ENCODE data around the gene UNC45A. TPM values are rescaled to one million over a fixed set of nuclear protein-coding genes. Genes with fewer than 3 reads are reported as not detected.
"Not testable (repeated sequence)": the region's sequence is repeated elsewhere in the genome, so short reads cannot be mapped to it uniquely, and the experiment has no call there.

UNC45A gene
- total and polyA plus RNA-seq, 3 donors from 2014 or later: 48.9 to 59.6 (median 56.9) TPM

DNA sequence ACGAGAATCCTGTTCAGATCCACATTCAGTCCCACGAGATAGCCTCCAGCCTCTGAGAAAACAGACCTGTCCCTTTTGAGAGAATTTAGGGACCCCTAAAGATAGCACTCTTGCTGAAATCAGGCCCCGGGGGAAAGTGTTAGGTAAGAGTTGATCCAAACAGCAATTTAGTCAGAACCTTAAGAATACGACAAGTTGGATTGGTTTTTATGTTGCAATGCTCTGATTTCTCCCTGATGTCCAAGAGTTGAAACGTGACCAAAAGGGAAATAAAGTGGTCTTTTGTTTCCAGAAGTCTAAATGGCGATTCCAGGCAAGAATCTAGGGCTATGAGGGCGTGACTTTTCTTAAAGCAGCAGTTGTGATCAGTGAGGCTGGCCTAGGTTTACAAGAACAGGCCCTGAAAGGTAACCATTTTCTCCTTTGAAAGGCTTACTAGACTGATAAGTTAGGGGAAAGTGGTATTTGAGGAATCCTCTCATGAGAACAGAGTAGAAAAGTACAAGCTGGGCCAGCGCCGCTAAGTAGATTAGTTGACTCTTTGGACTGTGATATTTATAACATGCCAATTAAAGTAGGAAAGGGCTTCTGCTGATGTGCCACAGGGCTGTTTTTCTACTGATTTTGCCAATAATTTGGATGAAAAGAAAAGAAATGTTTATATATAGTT, 27.1 kb upstream of the UNC45A start:
- no peaks in the 10 kb centered on the region for H3K27me3 ChIP-seq
- TF ChIP-seq, protein P1, sequence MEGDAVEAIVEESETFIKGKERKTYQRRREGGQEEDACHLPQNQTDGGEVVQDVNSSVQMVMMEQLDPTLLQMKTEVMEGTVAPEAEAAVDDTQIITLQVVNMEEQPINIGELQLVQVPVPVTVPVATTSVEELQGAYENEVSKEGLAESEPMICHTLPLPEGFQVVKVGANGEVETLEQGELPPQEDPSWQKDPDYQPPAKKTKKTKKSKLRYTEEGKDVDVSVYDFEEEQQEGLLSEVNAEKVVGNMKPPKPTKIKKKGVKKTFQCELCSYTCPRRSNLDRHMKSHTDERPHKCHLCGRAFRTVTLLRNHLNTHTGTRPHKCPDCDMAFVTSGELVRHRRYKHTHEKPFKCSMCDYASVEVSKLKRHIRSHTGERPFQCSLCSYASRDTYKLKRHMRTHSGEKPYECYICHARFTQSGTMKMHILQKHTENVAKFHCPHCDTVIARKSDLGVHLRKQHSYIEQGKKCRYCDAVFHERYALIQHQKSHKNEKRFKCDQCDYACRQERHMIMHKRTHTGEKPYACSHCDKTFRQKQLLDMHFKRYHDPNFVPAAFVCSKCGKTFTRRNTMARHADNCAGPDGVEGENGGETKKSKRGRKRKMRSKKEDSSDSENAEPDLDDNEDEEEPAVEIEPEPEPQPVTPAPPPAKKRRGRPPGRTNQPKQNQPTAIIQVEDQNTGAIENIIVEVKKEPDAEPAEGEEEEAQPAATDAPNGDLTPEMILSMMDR (IDR thresholded peaks at IDR 0.05): no peak
- TF ChIP-seq POLR2A (IDR thresholded peaks at IDR 0.05): no peak
- peak overlapping the region; percentile 41 to 76 for H3K27ac ChIP-seq
- whole genome bisulfite sequencing, 2 donors: 59 to 68% methylated on average over 9 of the region's 9 CpGs
- DNase-seq: no peak
- H3K36me3 ChIP-seq (ENCODE audit: low read depth, missing control alignments): no peaks in the 10 kb centered on the region
- peaks cover 18% of the 10 kb centered on the region for H3K4me1 ChIP-seq
- no peaks in the 10 kb centered on the region for H3K9me3 ChIP-seq
- intact Hi-C loops (cut with DNase I; ENCODE audit: low total_unique reads): no loop called here
- no peak overlapping the region for H3K4me3 ChIP-seq

DNA sequence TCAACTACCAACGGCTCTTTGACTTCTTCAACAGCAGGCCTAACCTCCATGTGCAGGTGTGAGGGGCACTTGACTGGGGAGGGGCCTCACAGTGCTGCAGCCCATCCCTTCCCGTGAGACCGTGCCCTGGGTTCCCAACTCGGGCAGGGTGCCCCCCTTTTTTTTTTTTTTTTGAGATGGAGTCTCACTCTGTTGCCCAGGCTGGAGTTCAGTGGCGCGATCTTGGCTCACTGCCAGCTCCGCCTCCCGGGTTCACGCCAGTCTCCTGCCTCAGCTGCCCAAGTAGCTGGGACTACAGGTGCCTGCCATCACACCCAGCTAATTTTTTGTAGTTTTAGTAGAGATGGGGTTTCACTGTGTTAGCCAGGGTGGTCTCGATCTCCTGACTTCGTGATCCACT, 25.6 kb upstream of the UNC45A start:
- H3K4me3 ChIP-seq; intact Hi-C loops (cut with DNase I; ENCODE audit: low total_unique reads); DNase-seq; H3K9me3 ChIP-seq; H3K27ac ChIP-seq; H3K36me3 ChIP-seq (ENCODE audit: low read depth, missing control alignments); H3K4me1 ChIP-seq; H3K27me3 ChIP-seq: not testable (repeated sequence)
- 90 to 92% methylated on average over 11 of the region's 11 CpGs for WGBS, 2 donors

DNA sequence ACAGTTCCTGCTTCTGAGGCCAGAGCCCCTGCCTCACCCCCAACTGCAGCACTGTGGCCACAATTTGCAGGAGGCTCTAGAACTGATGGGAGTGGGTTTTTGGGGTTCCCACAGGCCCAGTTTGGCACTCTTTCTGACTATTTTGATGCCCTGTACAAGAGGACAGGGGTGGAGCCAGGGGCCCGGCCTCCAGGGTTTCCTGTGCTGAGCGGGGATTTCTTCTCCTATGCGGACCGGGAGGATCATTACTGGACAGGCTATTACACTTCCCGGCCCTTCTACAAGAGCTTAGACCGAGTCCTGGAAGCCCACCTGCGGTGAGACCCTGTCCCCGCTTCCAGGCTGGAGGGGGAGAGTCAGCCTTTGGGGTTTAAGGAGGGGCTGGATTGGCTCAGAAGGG, 25.1 kb upstream of the UNC45A start:
- TF ChIP-seq POLR2A (IDR thresholded peaks at IDR 0.05): no peak
- TF ChIP-seq, protein P1 (IDR thresholded peaks at IDR 0.05): no peak
- Histone ChIP-seq H3K36me3 (ENCODE audit: low read depth, missing control alignments) (no peaks in the 10 kb centered on the region), H3K27me3 (no peaks in the 10 kb centered on the region), H3K4me1 (peaks cover 9% of the 10 kb centered on the region), H3K9me3 (no peaks in the 10 kb centered on the region), H3K4me3 (no peak overlapping the region), H3K27ac (no peak overlapping the region)
- intact Hi-C loops (cut with DNase I; ENCODE audit: low total_unique reads): no loop called here
- 96 to 97% methylated on average over 4 to 8 of the region's 8 CpGs for WGBS, 2 donors
- no peak for DNase-seq

DNA sequence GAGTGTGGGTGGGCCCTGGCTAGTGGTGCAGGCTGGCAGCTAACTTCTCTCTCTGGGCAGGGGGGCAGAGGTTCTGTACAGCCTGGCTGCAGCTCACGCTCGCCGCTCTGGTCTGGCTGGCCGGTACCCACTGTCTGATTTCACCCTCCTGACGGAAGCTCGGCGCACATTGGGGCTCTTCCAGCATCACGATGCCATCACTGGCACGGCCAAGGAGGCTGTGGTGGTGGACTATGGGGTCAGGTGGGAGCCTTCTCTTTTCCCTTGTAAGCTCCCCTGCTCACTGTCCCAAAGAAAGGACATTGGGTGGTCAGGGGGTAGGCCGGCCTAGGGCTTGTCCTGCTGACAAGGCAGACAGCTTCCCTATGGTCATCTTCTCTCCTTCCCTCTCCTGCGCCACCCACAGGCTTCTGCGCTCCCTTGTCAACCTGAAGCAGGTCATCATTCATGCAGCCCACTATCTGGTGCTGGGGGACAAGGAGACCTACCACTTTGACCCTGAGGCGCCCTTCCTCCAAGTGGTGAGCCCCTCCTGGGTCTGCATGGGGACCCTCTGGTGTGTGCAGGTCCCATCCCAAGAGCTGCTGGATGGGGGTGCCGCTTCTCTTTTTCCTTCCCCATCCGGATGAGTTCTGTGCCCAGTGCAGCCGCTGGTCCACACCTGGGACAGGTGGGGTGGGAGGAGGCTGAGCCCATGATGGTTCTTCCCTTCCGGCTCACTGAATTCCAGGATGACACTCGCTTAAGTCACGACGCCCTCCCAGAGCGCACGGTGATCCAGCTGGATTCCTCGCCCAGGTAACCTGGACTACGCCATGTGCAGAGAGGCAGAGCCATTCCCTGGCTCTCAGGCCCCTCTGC, 24.4 kb upstream of the UNC45A start:
- no peak overlapping the region for H3K27ac ChIP-seq
- no peak for TF ChIP-seq POLR2A (IDR thresholded peaks at IDR 0.05)
- TF ChIP-seq, protein P1 (IDR thresholded peaks at IDR 0.05): no peak
- intact Hi-C loops (cut with DNase I; ENCODE audit: low total_unique reads): no loop called here
- H3K9me3 ChIP-seq: no peaks in the 10 kb centered on the region
- no peak for DNase-seq
- no peak overlapping the region for H3K4me3 ChIP-seq
- peaks cover 9% of the 10 kb centered on the region for H3K4me1 ChIP-seq
- no peaks in the 10 kb centered on the region for H3K36me3 ChIP-seq (ENCODE audit: low read depth, missing control alignments)
- H3K27me3 ChIP-seq: no peaks in the 10 kb centered on the region
- WGBS, 2 donors: 97 to 99% methylated on average over 15 to 24 of the region's 24 CpGs

- Histone ChIP-seq H3K9me3 (no peaks in the 10 kb centered on the region), H3K27me3 (no peaks in the 10 kb centered on the region), H3K27ac (no peak overlapping the region), H3K4me3 (no peak overlapping the region), H3K4me1 (peaks cover 9% of the 10 kb centered on the region), H3K36me3 (ENCODE audit: low read depth, missing control alignments) (no peaks in the 10 kb centered on the region)
- intact Hi-C loops (cut with DNase I; ENCODE audit: low total_unique reads): no loop called here
- no peak for DNase-seq
- 90 to 95% methylated on average over 4 to 19 of the region's 19 CpGs for WGBS, 2 donors
- TF ChIP-seq POLR2A (IDR thresholded peaks at IDR 0.05): no peak
- TF ChIP-seq, protein P1 (IDR thresholded peaks at IDR 0.05): no peak
These were observed 23.8 kb upstream of the UNC45A start for GRCh38 chr15:90911302-90911623.
